ENCODE measurements around the gene RGS7BP.

GRCh38 chr5:64637837-64638443 is 132.1 kb downstream of the RGS7BP start:
- TF ChIP-seq CTCF (IDR thresholded peaks at IDR 0.05) = no peak
- no peak for TF ChIP-seq POLR2A (IDR thresholded peaks at IDR 0.05)
